ENCODE data around the gene CCNL1. TPM values are rescaled to one million over a fixed set of nuclear protein-coding genes. Genes with fewer than 3 reads are reported as not detected.

The CCNL1 gene
- total RNA-seq, 1 experiment from 2014 or later, result 291 TPM

DNA sequence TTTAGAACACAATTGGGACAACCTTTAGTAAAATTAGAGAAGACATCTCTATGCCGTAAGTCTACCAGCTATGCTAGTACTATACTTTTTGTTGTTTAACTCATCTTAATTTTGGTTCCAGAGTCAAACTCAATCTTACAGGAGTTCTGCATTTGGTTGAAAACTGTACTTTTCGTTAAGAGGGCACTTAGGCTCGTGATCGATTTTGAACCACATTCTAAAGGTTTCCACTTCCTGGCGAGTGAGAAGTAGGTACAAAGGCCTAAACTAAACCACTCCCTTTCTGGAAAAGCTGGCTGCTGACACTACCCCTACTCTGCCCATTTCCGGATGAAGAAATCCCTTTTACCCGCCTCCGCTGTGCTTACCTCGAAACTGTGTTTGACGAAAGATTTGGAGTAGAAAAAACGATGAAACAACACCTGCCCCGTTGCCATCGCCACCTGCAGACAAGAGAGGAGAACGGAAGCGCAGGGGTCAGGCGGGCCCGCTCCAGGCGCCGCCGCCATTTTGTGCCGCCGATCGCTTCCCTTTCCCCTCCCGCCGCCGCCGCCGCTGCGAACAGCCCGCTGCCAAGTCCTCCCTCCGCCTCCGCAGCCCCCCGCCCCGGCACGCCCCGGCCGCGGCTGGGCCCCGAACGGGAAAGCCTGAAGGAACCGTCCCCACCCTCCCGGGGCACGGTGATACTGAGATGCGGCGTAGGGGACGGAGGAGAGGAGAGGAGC, 748 bp downstream of the CCNL1 start:
- Mint-ChIP-seq H3K36me3 (ENCODE audit: insufficient read depth, unreplicated experiment) (peaks cover 88% of the 10 kb centered on the region), H3K27me3 (ENCODE audit: unreplicated experiment) (no peaks in the 10 kb centered on the region), H3K27ac (ENCODE audit: unreplicated experiment) (peak overlapping the region; percentile 99), H3K9me3 (ENCODE audit: low read depth, unreplicated experiment) (no peaks in the 10 kb centered on the region), H3K4me1 (ENCODE audit: low read depth, unreplicated experiment) (peaks cover 63% of the 10 kb centered on the region), H3K4me3 (ENCODE audit: low read depth, unreplicated experiment) (peak overlapping the region; percentile 89)
- CTCF ChIA-PET, result interaction anchor here (1.9 kb wide), 1 partner anchor 42 kb away, joined by 12 read pairs; no protein-coding TSS in a partner anchor
- peak; percentile 84 for DNase-seq
- BruUV-seq (replicated peaks), result no TSS peak
- intact Hi-C loops (cut with micrococcal nuclease; ENCODE audit: unreplicated experiment), result loop anchor here (5.0 kb wide), 1 partner anchor 88 kb away; no protein-coding TSS in a partner anchor
- TF ChIP-seq, protein P1, sequence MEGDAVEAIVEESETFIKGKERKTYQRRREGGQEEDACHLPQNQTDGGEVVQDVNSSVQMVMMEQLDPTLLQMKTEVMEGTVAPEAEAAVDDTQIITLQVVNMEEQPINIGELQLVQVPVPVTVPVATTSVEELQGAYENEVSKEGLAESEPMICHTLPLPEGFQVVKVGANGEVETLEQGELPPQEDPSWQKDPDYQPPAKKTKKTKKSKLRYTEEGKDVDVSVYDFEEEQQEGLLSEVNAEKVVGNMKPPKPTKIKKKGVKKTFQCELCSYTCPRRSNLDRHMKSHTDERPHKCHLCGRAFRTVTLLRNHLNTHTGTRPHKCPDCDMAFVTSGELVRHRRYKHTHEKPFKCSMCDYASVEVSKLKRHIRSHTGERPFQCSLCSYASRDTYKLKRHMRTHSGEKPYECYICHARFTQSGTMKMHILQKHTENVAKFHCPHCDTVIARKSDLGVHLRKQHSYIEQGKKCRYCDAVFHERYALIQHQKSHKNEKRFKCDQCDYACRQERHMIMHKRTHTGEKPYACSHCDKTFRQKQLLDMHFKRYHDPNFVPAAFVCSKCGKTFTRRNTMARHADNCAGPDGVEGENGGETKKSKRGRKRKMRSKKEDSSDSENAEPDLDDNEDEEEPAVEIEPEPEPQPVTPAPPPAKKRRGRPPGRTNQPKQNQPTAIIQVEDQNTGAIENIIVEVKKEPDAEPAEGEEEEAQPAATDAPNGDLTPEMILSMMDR (IDR thresholded peaks at IDR 0.05; ENCODE audit: unreplicated experiment), result no peak

DNA sequence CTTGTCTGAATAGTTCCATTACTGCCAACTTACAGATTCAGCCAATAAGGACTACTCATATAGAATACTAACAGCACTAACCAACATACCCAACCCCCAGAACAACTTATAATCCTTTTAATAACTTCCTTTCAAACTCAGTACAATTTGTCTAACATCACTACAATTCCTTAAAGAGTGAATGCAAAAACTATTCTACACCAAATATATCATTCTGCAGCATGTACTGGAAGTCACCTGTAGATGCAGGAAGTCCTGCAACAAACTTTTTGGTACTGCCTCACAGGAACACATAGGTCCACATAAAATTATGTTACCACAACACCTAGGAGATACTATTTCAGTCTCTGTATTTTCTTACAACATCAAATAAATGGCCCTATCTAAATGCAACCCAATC, 2.1 kb downstream of the CCNL1 start:
- Mint-ChIP-seq H3K27me3 (ENCODE audit: unreplicated experiment) (no peaks in the 10 kb centered on the region), H3K36me3 (ENCODE audit: insufficient read depth, unreplicated experiment) (peaks cover 94% of the 10 kb centered on the region), H3K4me3 (ENCODE audit: low read depth, unreplicated experiment) (peak overlapping the region; percentile 89), H3K9me3 (ENCODE audit: low read depth, unreplicated experiment) (no peaks in the 10 kb centered on the region), H3K4me1 (ENCODE audit: low read depth, unreplicated experiment) (peaks cover 63% of the 10 kb centered on the region), H3K27ac (ENCODE audit: unreplicated experiment) (peak overlapping the region; percentile 99)
- TF ChIP-seq, protein P1 (IDR thresholded peaks at IDR 0.05; ENCODE audit: unreplicated experiment), result no peak
- no peak for DNase-seq
- BruUV-seq (replicated peaks), result no TSS peak
- CTCF ChIA-PET, result no interaction called here
- intact Hi-C loops (cut with micrococcal nuclease; ENCODE audit: unreplicated experiment), result loop anchor here (5.0 kb wide), 1 partner anchor 89 kb away; no protein-coding TSS in a partner anchor

DNA sequence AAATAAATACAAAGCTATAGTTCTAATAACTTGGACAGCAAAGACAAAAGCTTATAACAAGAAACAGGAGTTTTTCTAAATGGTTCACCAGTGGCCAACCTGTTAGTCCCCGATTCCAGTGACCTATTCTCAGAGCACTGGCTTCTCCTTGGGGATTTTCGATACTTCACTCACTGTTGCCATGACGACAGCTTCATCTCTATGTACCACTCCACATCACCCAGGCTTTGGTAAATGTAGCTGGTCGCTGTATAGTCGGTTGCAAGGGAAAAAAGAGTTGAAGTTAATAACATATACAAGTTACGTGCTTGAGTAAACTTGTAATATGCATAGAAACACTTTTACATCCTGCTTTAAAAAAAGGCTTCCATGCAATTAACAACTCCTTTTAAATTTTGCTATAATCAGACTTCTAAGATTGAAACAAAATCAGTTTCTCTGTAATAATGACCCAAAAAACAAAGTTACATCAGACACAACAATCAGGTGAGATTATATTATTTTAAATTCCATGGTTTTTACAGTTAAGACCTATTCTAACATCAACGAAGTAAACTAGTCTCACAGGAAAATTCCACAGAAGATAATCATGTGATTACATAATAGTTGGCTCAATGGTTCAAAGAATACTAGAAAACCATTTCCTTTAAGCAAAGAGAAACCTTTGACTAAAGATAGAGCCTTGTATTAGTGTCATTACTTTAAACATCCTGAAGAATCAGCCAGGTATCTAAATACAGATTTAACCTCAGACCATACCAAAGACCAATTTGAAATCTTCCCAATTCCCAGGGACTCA, 2.9 kb downstream of the CCNL1 start:
- peak overlapping the region; percentile 99 for H3K27ac Mint-ChIP-seq (ENCODE audit: unreplicated experiment)
- intact Hi-C loops (cut with micrococcal nuclease; ENCODE audit: unreplicated experiment), result loop anchor here (5.0 kb wide), 1 partner anchor 90 kb away; no protein-coding TSS in a partner anchor

DNA sequence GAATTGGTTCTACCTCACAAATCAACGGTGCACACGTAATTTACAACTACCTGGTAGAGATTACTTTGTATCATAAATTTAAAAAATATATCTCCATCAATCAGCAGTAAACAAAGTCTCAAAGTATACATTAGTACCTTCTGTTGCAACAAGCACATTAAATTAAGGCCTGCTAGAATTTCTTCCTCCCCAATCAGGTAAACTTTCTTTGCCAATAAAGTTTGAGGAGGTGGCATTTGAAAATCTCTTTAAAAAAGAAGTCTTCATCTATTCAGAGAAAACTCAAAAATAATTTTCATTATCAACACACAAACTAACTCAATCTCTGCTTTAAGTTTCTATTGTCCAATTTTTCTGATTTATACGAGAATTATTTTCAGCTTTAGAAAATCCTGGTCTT, 4.4 kb downstream of the CCNL1 start:
- no peak for DNase-seq
- H3K4me3 Mint-ChIP-seq (ENCODE audit: low read depth, unreplicated experiment), result peak overlapping the region; percentile 89
- intact Hi-C loops (cut with micrococcal nuclease; ENCODE audit: unreplicated experiment), result loop anchor here (5.0 kb wide), 1 partner anchor 92 kb away; no protein-coding TSS in a partner anchor
- no TSS peak for BruUV-seq (replicated peaks)
- CTCF ChIA-PET, result interaction anchor here (1.5 kb wide), 1 partner anchor 46 kb away, joined by 8 read pairs; no protein-coding TSS in a partner anchor
- H3K27me3 Mint-ChIP-seq (ENCODE audit: unreplicated experiment), result no peaks in the 10 kb centered on the region
- TF ChIP-seq, protein P1 (IDR thresholded peaks at IDR 0.05; ENCODE audit: unreplicated experiment), result no peak
- peak overlapping the region; percentile 99 for H3K27ac Mint-ChIP-seq (ENCODE audit: unreplicated experiment)
- peaks cover 100% of the 10 kb centered on the region for H3K36me3 Mint-ChIP-seq (ENCODE audit: insufficient read depth, unreplicated experiment)
- no peaks in the 10 kb centered on the region for H3K9me3 Mint-ChIP-seq (ENCODE audit: low read depth, unreplicated experiment)
- peaks cover 65% of the 10 kb centered on the region for H3K4me1 Mint-ChIP-seq (ENCODE audit: low read depth, unreplicated experiment)

More for the DNA sequence above, 2.9 kb downstream of the CCNL1 start:
- TF ChIP-seq, protein P1 (IDR thresholded peaks at IDR 0.05; ENCODE audit: unreplicated experiment), result no peak
- CTCF ChIA-PET, result interaction anchor here (1.5 kb wide), 1 partner anchor 45 kb away, joined by 6 read pairs; no protein-coding TSS in a partner anchor
- no peaks in the 10 kb centered on the region for H3K9me3 Mint-ChIP-seq (ENCODE audit: low read depth, unreplicated experiment)
- H3K4me1 Mint-ChIP-seq (ENCODE audit: low read depth, unreplicated experiment), result peaks cover 63% of the 10 kb centered on the region
- BruUV-seq (replicated peaks), result no TSS peak
- DNase-seq, result no peak
- H3K27me3 Mint-ChIP-seq (ENCODE audit: unreplicated experiment), result no peaks in the 10 kb centered on the region
- peak overlapping the region; percentile 89 for H3K4me3 Mint-ChIP-seq (ENCODE audit: low read depth, unreplicated experiment)
- H3K36me3 Mint-ChIP-seq (ENCODE audit: insufficient read depth, unreplicated experiment), result peaks cover 97% of the 10 kb centered on the region
